Endothelial cell of umbilical vein (primary cell): ENCODE results near the gene FAM118A. TPM values are rescaled to one million over a fixed set of nuclear protein-coding genes. Genes with fewer than 3 reads are reported as not detected.

Source experiments
- BruUV-seq: library from RNA; stranded (reverse); fragments of 400-500 nt; replicated peaks from 2 replicates; lab custom pipeline; 2021; lab: Mats Ljungman, UMichigan
- CTCF ChIA-PET: fragments of 300-600, 350-600 bp; sonication (Branson Sonifier 250); formaldehyde crosslinking; loops from one replicate; lab custom pipeline; 2021; ENCODE audit warnings: antibody characterized with exemption, inconsistent platforms; lab: Charles Lee
- POLR2A ChIA-PET: fragments of 300-600, 350-600 bp; sonication (Branson Sonifier 250); formaldehyde crosslinking; loops from one replicate; lab custom pipeline; 2021; ENCODE audit warnings: antibody characterized with exemption, inconsistent platforms; lab: Charles Lee
- DNase-seq: peaks from one replicate; pipeline ENCODE4 v3.0.0-alpha.2; 2011; ENCODE audit warnings: low read depth, low spot score
- FAIRE-seq: peaks from 2 replicates; lab custom pipeline; 2011; peaks lifted over from hg19 to GRCh38; lab: Jason Lieb, UNC
- H2AFZ ChIP-seq: 2 replicates; pipeline ENCODE4 v1.6.0; 2012; ENCODE audit warnings: low read depth, low read length, control low read depth, inconsistent platforms
- H3K27ac ChIP-seq: 2 replicates; pipeline ENCODE4 v1.5.1; 2011; ENCODE audit warnings: low read depth, mild to moderate bottlenecking, control low read depth, low read length, moderate library complexity; ENCODE audit not compliant: insufficient read depth
- H3K27me3 ChIP-seq, 2 experiments: 2 replicates each; pipeline versions ENCODE4 v1.6.0 to v1.6.1; 2011; ENCODE audit warnings: low read length in 2 of 2, mixed read lengths in 1 of 2; ENCODE audit not compliant: control insufficient read depth in 2 of 2, insufficient read depth in 2 of 2
- H3K36me3 ChIP-seq, 2 experiments: 2 replicates in 1 of 2; 3 replicates in 1 of 2; pipeline ENCODE4 v1.5.1; 2011; ENCODE audit warnings: low read length in 2 of 2, mild to moderate bottlenecking in 1 of 2, moderate library complexity in 1 of 2; ENCODE audit not compliant: control insufficient read depth in 2 of 2, insufficient read depth in 2 of 2; ENCODE audit errors: extremely low read depth in 1 of 2
- H3K4me1 ChIP-seq: 3 replicates; pipeline ENCODE4 v1.5.1; 2011; ENCODE audit warnings: mild to moderate bottlenecking, low read length; ENCODE audit not compliant: control insufficient read depth, insufficient read depth; ENCODE audit errors: extremely low read depth
- H3K4me2 ChIP-seq: 2 replicates; pipeline ENCODE4 v1.6.1; 2011; ENCODE audit warnings: low read length, control low read depth, mixed read lengths; ENCODE audit not compliant: insufficient read depth
- H3K4me3 ChIP-seq, 3 experiments: fragments of 200-600 bp in 1 of 3; sonication (generic), shearing (Covaris generic) in 1 of 3; replicated peaks in 1 of 3; 2 replicates each; pipeline ENCODE4 v1.5.1; 2011 to 2016; ENCODE audit warnings: control low read depth in 3 of 3, low read length in 3 of 3, mild to moderate bottlenecking in 2 of 3, inconsistent platforms in 1 of 3, low read depth in 1 of 3, moderate library complexity in 1 of 3; ENCODE audit not compliant: insufficient read depth in 1 of 3
- H3K79me2 ChIP-seq: 2 replicates; pipeline ENCODE4 v1.6.0; 2012; ENCODE audit warnings: low read length, inconsistent platforms; ENCODE audit not compliant: control insufficient read depth, insufficient read depth
- H3K9ac ChIP-seq: replicated peaks from 2 replicates; pipeline ENCODE3; 2011; ENCODE audit warnings: low read length, control low read depth; ENCODE audit not compliant: insufficient read depth; ENCODE audit errors: extremely low read depth
- H3K9me1 ChIP-seq: replicated peaks from 3 replicates; pipeline ENCODE4 v1.6.0; 2011; ENCODE audit warnings: mild to moderate bottlenecking, low read length; ENCODE audit not compliant: control insufficient read depth, insufficient read depth; ENCODE audit errors: extremely low read depth
- H3K9me3 ChIP-seq: replicated peaks from 2 replicates; pipeline ENCODE4 v1.5.1; 2012; ENCODE audit warnings: low read length, inconsistent platforms; ENCODE audit not compliant: control insufficient read depth, insufficient read depth
- H4K20me1 ChIP-seq: replicated peaks from 2 replicates; pipeline ENCODE3; 2011; ENCODE audit warnings: mild to moderate bottlenecking, low read length; ENCODE audit not compliant: control insufficient read depth, insufficient read depth; ENCODE audit errors: extremely low read depth
- EZH2 ChIP-seq: IDR thresholded peaks from 2 replicates; pipeline ENCODE4 v1.6.1; 2012; ENCODE audit warnings: borderline replicate concordance, low read depth, mild to moderate bottlenecking, moderate library complexity, low read length, inconsistent platforms; ENCODE audit not compliant: severe bottlenecking
- FOS ChIP-seq: IDR thresholded peaks from 2 replicates; pipeline ENCODE4 v1.6.1; 2011; ENCODE audit warnings: mild to moderate bottlenecking, low read length, moderate library complexity, borderline replicate concordance; ENCODE audit not compliant: insufficient read depth
- GATA2 ChIP-seq: IDR thresholded peaks from 2 replicates; pipeline ENCODE4 v1.7.0; 2011; ENCODE audit warnings: low read depth, mild to moderate bottlenecking, moderate library complexity, mixed read lengths, low read length; ENCODE audit not compliant: insufficient read length, insufficient read depth
- JUN ChIP-seq: IDR thresholded peaks from 2 replicates; pipeline ENCODE4 v1.6.1; 2011; ENCODE audit warnings: borderline replicate concordance, low read depth; ENCODE audit not compliant: insufficient read length, insufficient read depth
- MAX ChIP-seq: IDR thresholded peaks from 2 replicates; pipeline ENCODE4 v1.6.1; 2011; ENCODE audit not compliant: insufficient read depth, insufficient read length
- MYC ChIP-seq: IDR thresholded peaks from one replicate; pipeline ENCODE4 v1.6.1; 2011; ENCODE audit warnings: mild to moderate bottlenecking, low read depth, low read length
- POLR2A ChIP-seq: IDR thresholded peaks from 2 replicates; pipeline ENCODE4 v1.6.1; 2012; ENCODE audit warnings: low read depth, mild to moderate bottlenecking, control low read depth, low read length
- POLR2AphosphoS5 ChIP-seq: IDR thresholded peaks from 2 replicates; pipeline ENCODE4 v1.6.1; 2012; ENCODE audit warnings: low read depth, mild to moderate bottlenecking, control low read depth, low read length, moderate library complexity; ENCODE audit not compliant: insufficient read depth
- dilution Hi-C: fragments of 300-500 bp; cut with MboI; formaldehyde crosslinking; loops from one replicate; pipeline ENCODE4 v1.15.0; 2019; ENCODE audit warnings: low sequenced_read_pairs; ENCODE audit not compliant: extremely low pct_ligation_motif_present
- intact Hi-C: fragments of 100-400 bp; cut with micrococcal nuclease; formaldehyde crosslinking; loops from one replicate; pipeline ENCODE4 v1.10.0; 2022
- polyA plus RNA-seq, 4 experiments: library from polyadenylated mRNA; depleted of rRNA in 3 of 4; stranded (reverse) in 3 of 4; unstranded in 1 of 4; fragments of >200 nt; gene quantifications; 2 replicates each; pipeline versions ENCODE4 v1.2.1 to v1.2.3, GENCODE V29; 2011 to 2012; ENCODE audit warnings: missing spikeins in 1 of 4
- total RNA-seq: library from RNA; stranded (reverse); gene quantifications from 2 replicates; pipeline ENCODE4 v1.2.3, GENCODE V29; 2021

FAM118A gene
- total and polyA plus RNA-seq, 2 donors (not counting 3 experiments of a cell fraction or from before 2014, with no cell fraction given) = 20.2 to 25.6 TPM

GRCh38 chr22:45308391-45308956 lies 1.3 kb upstream of the FAM118A start:
- Histone ChIP-seq H3K4me2 (no peak overlapping the region), H3K27ac (no peak overlapping the region), H3K9me3 (no peaks in the 10 kb centered on the region), H3K36me3 (no peaks in the 10 kb centered on the region), H2AFZ (peak overlapping the region; percentile 85), H3K4me3 (no peak overlapping the region), H3K79me2 (peaks cover 26% of the 10 kb centered on the region), H4K20me1 (no peaks in the 10 kb centered on the region), H3K27me3 (no peaks in the 10 kb centered on the region), H3K9ac (no peak overlapping the region), H3K9me1 (no peaks in the 10 kb centered on the region), H3K4me1 (peaks cover 15% of the 10 kb centered on the region)
- intact Hi-C loops = no loop called here
- BruUV-seq = no TSS peak
- dilution Hi-C loops = no loop called here
- POLR2A ChIA-PET = no interaction called here
- TF ChIP-seq EZH2 (no peak), MAX (no peak), FOS (no peak), MYC (no peak), JUN (no peak), POLR2AphosphoS5 (no peak), GATA2 (no peak)
- FAIRE-seq (no peak), DNase-seq (no peak)
- CTCF ChIA-PET = interaction anchor here (1.1 to 1.3 kb wide), 2 partner anchors 9 to 32 kb away, joined by 3 to 4 read pairs; no protein-coding TSS in a partner anchor

- no peaks in the 10 kb centered on the region for H3K36me3 ChIP-seq
- peaks cover 19% of the 10 kb centered on the region for H3K4me1 ChIP-seq
- peaks cover 27% of the 10 kb centered on the region for H3K79me2 ChIP-seq
- H2AFZ ChIP-seq = peak overlapping the region; percentile 85
- H4K20me1 ChIP-seq = no peaks in the 10 kb centered on the region
- H3K9ac ChIP-seq = peak overlapping the region; percentile 27
- intact Hi-C loops = loop anchor here (1.0 kb wide), 4 partner anchors 9 to 126 kb away; partner anchors contain the start of genes RIBC2 and SMC1B
- no peak for TF ChIP-seq MYC
- no peak for TF ChIP-seq MAX
- no peak for TF ChIP-seq POLR2A
- no peak for TF ChIP-seq JUN
- no peak for TF ChIP-seq EZH2
- no peak for TF ChIP-seq GATA2
- no peak for TF ChIP-seq FOS
- no peak for TF ChIP-seq POLR2AphosphoS5
- no peaks in the 10 kb centered on the region for H3K27me3 ChIP-seq
- CTCF ChIA-PET = no interaction called here
- BruUV-seq = no TSS peak
- no peaks in the 10 kb centered on the region for H3K9me3 ChIP-seq
- peak overlapping the region in 2 of 3 experiments; percentile 7 to 98 for H3K4me3 ChIP-seq
- H3K4me2 ChIP-seq = peak overlapping the region; percentile 29
- H3K27ac ChIP-seq = peak overlapping the region; percentile 9
- FAIRE-seq (no peak), DNase-seq (no peak)
- dilution Hi-C loops = no loop called here
- H3K9me1 ChIP-seq = no peaks in the 10 kb centered on the region
- POLR2A ChIA-PET = no interaction called here
Observed at GRCh38 chr22:45308957-45309421, 745 bp upstream of the FAM118A start.
